Trophoblast cell (in vitro differentiated cells and primary cell): ENCODE data around the gene DOCK8.

Experiments used
- DNase-seq, 2 donors: peaks; one replicate each; pipeline ENCODE4 v3.0.0-alpha.2; 2016
- H2AFZ ChIP-seq: 2 replicates; pipeline ENCODE4 v1.6.1; 2013; ENCODE audit warnings: low read length, moderate library complexity, mild to moderate bottlenecking; ENCODE audit not compliant: insufficient read depth, poor library complexity
- H2AK5ac ChIP-seq: 2 replicates; pipeline ENCODE4 v1.6.1; 2013; ENCODE audit warnings: mild to moderate bottlenecking, low read length
- H2BK120ac ChIP-seq: 2 replicates; pipeline ENCODE4 v1.6.1; 2013; ENCODE audit warnings: low read length, mild to moderate bottlenecking, moderate library complexity; ENCODE audit not compliant: insufficient read depth, poor library complexity
- H2BK12ac ChIP-seq: 2 replicates; pipeline ENCODE4 v1.6.1; 2013; ENCODE audit warnings: mild to moderate bottlenecking, low read length, moderate library complexity
- H2BK5ac ChIP-seq: 2 replicates; pipeline ENCODE4 v1.6.1; 2013; ENCODE audit warnings: low read length, low read depth, moderate library complexity, mild to moderate bottlenecking; ENCODE audit not compliant: poor library complexity
- H3K14ac ChIP-seq: 2 replicates; pipeline ENCODE4 v1.6.1; 2013; ENCODE audit warnings: mild to moderate bottlenecking, low read length
- H3K18ac ChIP-seq: 2 replicates; pipeline ENCODE4 v1.6.1; 2013; ENCODE audit warnings: mild to moderate bottlenecking, low read length
- H3K23ac ChIP-seq: 2 replicates; pipeline ENCODE4 v1.6.1; 2013; ENCODE audit warnings: low read length
- H3K27ac ChIP-seq: 2 replicates; pipeline ENCODE4 v1.5.1; 2013; ENCODE audit warnings: low read depth, mild to moderate bottlenecking, inconsistent platforms, low read length, moderate library complexity
- H3K27me3 ChIP-seq: 2 replicates; pipeline ENCODE4 v1.6.1; 2013; ENCODE audit warnings: inconsistent platforms, mild to moderate bottlenecking, low read length, moderate library complexity; ENCODE audit not compliant: insufficient read depth
- H3K36me3 ChIP-seq, 2 experiments: 1 replicate in 1 of 2; 2 replicates in 1 of 2; pipeline ENCODE4 v1.6.1; 2013; ENCODE audit warnings: low read length in 2 of 2, mild to moderate bottlenecking in 2 of 2, moderate library complexity in 1 of 2; ENCODE audit not compliant: insufficient read depth in 2 of 2, control insufficient read depth in 1 of 2
- H3K4ac ChIP-seq: 2 replicates; pipeline ENCODE4 v1.6.1; 2013; ENCODE audit warnings: low read depth, mild to moderate bottlenecking, low read length, moderate library complexity
- H3K4me1 ChIP-seq, 2 experiments: 1 replicate in 1 of 2; 2 replicates in 1 of 2; pipeline ENCODE4 v1.6.1; 2013; ENCODE audit warnings: low read length in 2 of 2, mild to moderate bottlenecking in 2 of 2, moderate library complexity in 1 of 2; ENCODE audit not compliant: insufficient read depth in 2 of 2, control insufficient read depth in 1 of 2
- H3K4me2 ChIP-seq: 2 replicates; pipeline ENCODE4 v1.6.1; 2013; ENCODE audit warnings: inconsistent platforms, mild to moderate bottlenecking, low read length, moderate library complexity
- H3K4me3 ChIP-seq: 2 replicates; pipeline ENCODE4 v1.5.1; 2013; ENCODE audit warnings: mild to moderate bottlenecking, low read depth, low read length, inconsistent platforms
- H3K79me1 ChIP-seq: one replicate; pipeline ENCODE4 v1.6.1; 2013; ENCODE audit warnings: low read length
- H3K79me2 ChIP-seq: 2 replicates; pipeline ENCODE4 v1.6.1; 2013; ENCODE audit warnings: low read length, mild to moderate bottlenecking; ENCODE audit not compliant: control insufficient read depth, insufficient read depth, poor library complexity
- H3K9ac ChIP-seq: 2 replicates; pipeline ENCODE4 v1.6.1; 2013; ENCODE audit warnings: mild to moderate bottlenecking, low read length
- H3K9me3 ChIP-seq: 2 replicates; pipeline ENCODE4 v1.6.1; 2013; ENCODE audit warnings: low read depth, mild to moderate bottlenecking, control low read depth, inconsistent platforms, low read length; ENCODE audit not compliant: insufficient read depth
- H4K12ac ChIP-seq: 2 replicates; pipeline ENCODE4 v1.6.1; 2013; ENCODE audit warnings: low read depth, mild to moderate bottlenecking, low read length, moderate library complexity
- H4K8ac ChIP-seq: 2 replicates; pipeline ENCODE4 v1.6.1; 2013; ENCODE audit warnings: low read depth, mild to moderate bottlenecking, low read length, moderate library complexity
- H4K91ac ChIP-seq: one replicate; pipeline ENCODE4 v1.6.1; 2013; ENCODE audit warnings: low read depth, mild to moderate bottlenecking, low read length, moderate library complexity
- WGBS: extraction: QIAGEN DNeasy Blood & Tissue Kit; methylation state at CpG from one replicate; pipeline ENCODE4 v1.1.7; 2013; ENCODE audit warnings: missing lambda C conversion rate; ENCODE audit not compliant: insufficient read length, insufficient coverage; ENCODE audit errors: extremely low coverage; 5-methylcytosine and 5-hydroxymethylcytosine counted together

DOCK8 gene

GRCh38 chr9:295576-295975 is 80.9 kb downstream of the DOCK8 start:
- Histone ChIP-seq H2BK5ac (no peak overlapping the region), H2AK5ac (no peak overlapping the region), H4K8ac (no peak overlapping the region), H3K79me1 (no peaks in the 10 kb centered on the region), H2AFZ (no peak overlapping the region), H3K36me3 (no peaks in the 10 kb centered on the region), H3K9me3 (no peaks in the 10 kb centered on the region), H4K91ac (no peak overlapping the region), H3K4me2 (no peak overlapping the region), H3K27me3 (no peaks in the 10 kb centered on the region), H3K14ac (no peak overlapping the region), H3K23ac (no peak overlapping the region), H3K27ac (no peak overlapping the region), H2BK12ac (no peak overlapping the region), H4K12ac (no peak overlapping the region), H3K79me2 (no peaks in the 10 kb centered on the region), H3K4me1 (no peaks in the 10 kb centered on the region), H3K9ac (no peak overlapping the region), H3K4ac (no peak overlapping the region), H3K18ac (no peak overlapping the region), H2BK120ac (no peak overlapping the region), H3K4me3 (no peak overlapping the region)
- DNase-seq, result no peak

GRCh38 chr9:296411-296810 is 81.7 kb downstream of the DOCK8 start:
- Histone ChIP-seq H2BK5ac (no peak overlapping the region), H2BK120ac (no peak overlapping the region), H4K12ac (no peak overlapping the region), H3K27ac (no peak overlapping the region), H2AFZ (no peak overlapping the region), H3K27me3 (no peaks in the 10 kb centered on the region), H3K14ac (no peak overlapping the region), H3K36me3 (no peaks in the 10 kb centered on the region), H3K4me1 (no peaks in the 10 kb centered on the region), H2BK12ac (no peak overlapping the region), H3K9ac (no peak overlapping the region), H3K9me3 (no peaks in the 10 kb centered on the region), H3K4me2 (no peak overlapping the region), H3K23ac (no peak overlapping the region), H3K4me3 (no peak overlapping the region), H3K4ac (no peak overlapping the region), H4K91ac (no peak overlapping the region), H2AK5ac (no peak overlapping the region), H3K79me1 (no peaks in the 10 kb centered on the region), H4K8ac (no peak overlapping the region), H3K79me2 (no peaks in the 10 kb centered on the region), H3K18ac (no peak overlapping the region)
- no CpG with 5 or more reads among the region's 3 CpGs for WGBS
- peak in 1 of 2 donors; percentile 37 for DNase-seq

GRCh38 chr9:297104-297972 is 82.7 kb downstream of the DOCK8 start:
- Histone ChIP-seq H4K12ac (no peak overlapping the region), H3K79me1 (no peaks in the 10 kb centered on the region), H4K8ac (no peak overlapping the region), H3K4me1 (no peaks in the 10 kb centered on the region), H2AFZ (no peak overlapping the region), H2BK120ac (no peak overlapping the region), H3K23ac (no peak overlapping the region), H3K9ac (no peak overlapping the region), H3K4ac (no peak overlapping the region), H2AK5ac (no peak overlapping the region), H3K14ac (no peak overlapping the region), H3K4me2 (no peak overlapping the region), H3K36me3 (no peaks in the 10 kb centered on the region), H3K4me3 (no peak overlapping the region), H3K9me3 (no peaks in the 10 kb centered on the region), H3K79me2 (no peaks in the 10 kb centered on the region), H3K18ac (no peak overlapping the region), H3K27me3 (no peaks in the 10 kb centered on the region), H2BK5ac (no peak overlapping the region), H4K91ac (no peak overlapping the region), H2BK12ac (no peak overlapping the region), H3K27ac (no peak overlapping the region)
- no CpG with 5 or more reads among the region's 6 CpGs for WGBS
- peak; percentile 34 to 43 for DNase-seq

- no CpG with 5 or more reads among the region's 5 CpGs for WGBS
- H2AK5ac ChIP-seq, result no peak overlapping the region
- no peak overlapping the region for H3K27ac ChIP-seq
- H3K79me1 ChIP-seq, result no peaks in the 10 kb centered on the region
- no peak overlapping the region for H3K14ac ChIP-seq
- H3K18ac ChIP-seq, result no peak overlapping the region
- no peak overlapping the region for H4K91ac ChIP-seq
- H3K27me3 ChIP-seq, result no peaks in the 10 kb centered on the region
- no peaks in the 10 kb centered on the region for H3K36me3 ChIP-seq
- H3K9ac ChIP-seq, result no peak overlapping the region
- no peak overlapping the region for H4K8ac ChIP-seq
- H3K23ac ChIP-seq, result no peak overlapping the region
- H2BK5ac ChIP-seq, result no peak overlapping the region
- no peak overlapping the region for H3K4me2 ChIP-seq
- no peak overlapping the region for H2BK120ac ChIP-seq
- H2BK12ac ChIP-seq, result no peak overlapping the region
- no peak for DNase-seq
- H3K4me3 ChIP-seq, result no peak overlapping the region
- H3K4ac ChIP-seq, result no peak overlapping the region
- peaks cover 2 to 4% of the 10 kb centered on the region in 2 experiments for H3K4me1 ChIP-seq
- no peak overlapping the region for H4K12ac ChIP-seq
- H3K79me2 ChIP-seq, result no peaks in the 10 kb centered on the region
- H2AFZ ChIP-seq, result no peak overlapping the region
- H3K9me3 ChIP-seq, result no peaks in the 10 kb centered on the region
These were observed 88.8 kb downstream of the DOCK8 start for GRCh38 chr9:303502-303901.
